ENCODE results near the gene SPG21.
"Not testable (repeated sequence)": the region's sequence is repeated elsewhere in the genome, so short reads cannot be mapped to it uniquely, and the experiment has no call there.

Gene SPG21

DNA sequence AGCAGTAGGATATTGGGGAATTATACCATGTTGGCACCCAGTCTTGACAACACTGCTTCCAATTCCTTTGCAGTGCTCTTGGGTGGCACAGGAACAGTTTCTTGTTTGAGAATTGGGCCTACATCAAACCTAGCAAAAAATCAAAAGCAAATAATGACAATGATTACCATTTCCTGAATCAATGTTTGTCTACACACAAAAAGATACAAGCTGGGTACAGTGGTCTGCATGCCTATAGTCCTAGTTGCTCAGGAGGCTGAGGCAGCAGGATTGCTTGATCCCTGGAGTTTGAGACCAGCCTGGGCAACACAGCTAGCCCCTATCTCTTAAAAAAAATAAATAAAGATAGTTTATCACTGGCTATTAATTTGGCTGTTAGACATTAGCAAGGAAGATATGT is 31.8 kb upstream of the SPG21 start:
- TF ChIP-seq, protein P1, sequence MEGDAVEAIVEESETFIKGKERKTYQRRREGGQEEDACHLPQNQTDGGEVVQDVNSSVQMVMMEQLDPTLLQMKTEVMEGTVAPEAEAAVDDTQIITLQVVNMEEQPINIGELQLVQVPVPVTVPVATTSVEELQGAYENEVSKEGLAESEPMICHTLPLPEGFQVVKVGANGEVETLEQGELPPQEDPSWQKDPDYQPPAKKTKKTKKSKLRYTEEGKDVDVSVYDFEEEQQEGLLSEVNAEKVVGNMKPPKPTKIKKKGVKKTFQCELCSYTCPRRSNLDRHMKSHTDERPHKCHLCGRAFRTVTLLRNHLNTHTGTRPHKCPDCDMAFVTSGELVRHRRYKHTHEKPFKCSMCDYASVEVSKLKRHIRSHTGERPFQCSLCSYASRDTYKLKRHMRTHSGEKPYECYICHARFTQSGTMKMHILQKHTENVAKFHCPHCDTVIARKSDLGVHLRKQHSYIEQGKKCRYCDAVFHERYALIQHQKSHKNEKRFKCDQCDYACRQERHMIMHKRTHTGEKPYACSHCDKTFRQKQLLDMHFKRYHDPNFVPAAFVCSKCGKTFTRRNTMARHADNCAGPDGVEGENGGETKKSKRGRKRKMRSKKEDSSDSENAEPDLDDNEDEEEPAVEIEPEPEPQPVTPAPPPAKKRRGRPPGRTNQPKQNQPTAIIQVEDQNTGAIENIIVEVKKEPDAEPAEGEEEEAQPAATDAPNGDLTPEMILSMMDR (IDR thresholded peaks at IDR 0.05) = no peak
- no peak overlapping the region for H3K4me3 ChIP-seq
- DNase-seq (ENCODE audit: low spot score) = no peak
- H3K27ac ChIP-seq = no peak overlapping the region

- TF ChIP-seq, protein P1 (IDR thresholded peaks at IDR 0.05) = no peak
Measured at GRCh38 chr15:65020419-65020818, 30.7 kb upstream of the SPG21 start.

GRCh38 chr15:65011198-65011597 is 21.5 kb upstream of the SPG21 start:
- not testable (repeated sequence) for H3K4me3 ChIP-seq; DNase-seq (ENCODE audit: low spot score); H3K27ac ChIP-seq

More at GRCh38 chr15:65020419-65020818, 30.7 kb upstream of the SPG21 start:
- no peak for DNase-seq (ENCODE audit: low spot score)
- H3K4me3 ChIP-seq = no peak overlapping the region
- H3K27ac ChIP-seq = no peak overlapping the region

DNA sequence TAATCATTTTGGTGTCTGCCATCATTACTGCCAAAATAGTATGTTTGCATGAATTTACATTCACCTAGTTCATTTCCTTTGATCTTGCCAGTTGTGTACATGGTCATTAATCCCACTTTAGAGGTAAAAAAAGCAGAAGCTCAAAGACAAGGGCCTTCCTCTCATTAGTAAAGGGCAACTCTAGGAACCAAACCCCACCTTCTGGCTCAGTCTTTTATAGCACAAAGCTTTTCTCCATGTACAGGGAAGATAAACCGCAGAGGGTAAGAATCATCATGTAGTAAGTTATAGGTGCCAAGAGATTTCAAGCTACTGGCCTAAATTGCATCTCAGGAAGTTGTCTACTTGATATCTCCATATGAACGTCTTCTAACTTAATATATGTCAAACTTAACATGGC is 19.3 kb upstream of the SPG21 start:
- no peak for DNase-seq (ENCODE audit: low spot score)
- no peak overlapping the region for H3K27ac ChIP-seq
- H3K4me3 ChIP-seq = no peak overlapping the region
- TF ChIP-seq, protein P1 (IDR thresholded peaks at IDR 0.05) = no peak

DNA sequence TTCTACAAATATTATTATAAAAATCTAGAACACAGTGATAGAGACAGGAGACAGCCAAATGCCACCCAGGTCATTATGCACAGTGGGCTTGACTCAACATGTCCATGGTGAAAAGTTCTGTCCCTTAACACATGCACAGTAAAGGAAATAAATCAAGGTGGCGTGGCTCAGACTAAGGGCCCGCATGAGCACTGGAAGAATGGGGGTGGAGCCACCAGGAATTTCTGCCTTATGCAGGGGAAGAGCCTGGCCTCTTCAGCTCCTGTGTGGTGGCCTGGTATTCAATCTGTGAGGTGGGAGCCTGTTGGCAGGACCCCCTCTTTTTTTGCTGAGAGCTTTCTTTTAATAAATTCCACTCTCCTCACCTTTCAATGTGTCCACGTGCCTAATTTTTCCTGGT is 17.2 kb upstream of the SPG21 start:
- H3K27ac ChIP-seq = no peak overlapping the region
- no peak overlapping the region for H3K4me3 ChIP-seq
- no peak for DNase-seq (ENCODE audit: low spot score)
- TF ChIP-seq, protein P1 (IDR thresholded peaks at IDR 0.05) = no peak

DNA sequence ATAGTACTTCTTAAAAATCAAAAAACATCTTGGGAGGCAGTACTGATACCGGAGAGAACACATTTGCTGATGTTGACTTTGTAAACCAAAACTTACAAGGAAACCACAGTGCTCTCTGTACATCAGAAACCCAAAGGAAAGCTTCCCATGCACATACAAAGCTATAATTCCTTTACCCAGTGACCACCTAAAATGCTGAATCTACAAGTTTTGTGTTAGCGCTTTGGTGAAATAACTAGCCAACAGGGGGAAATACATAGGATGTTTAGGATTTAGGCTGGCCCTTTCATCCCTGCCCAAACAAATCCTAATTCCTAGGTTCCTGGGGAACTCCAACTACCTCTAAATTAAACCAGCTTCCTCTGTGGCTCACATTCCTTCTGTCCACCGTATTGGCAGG is 15.3 kb upstream of the SPG21 start:
- H3K27ac ChIP-seq = no peak overlapping the region
- TF ChIP-seq, protein P1 (IDR thresholded peaks at IDR 0.05) = no peak
- H3K4me3 ChIP-seq = no peak overlapping the region
- DNase-seq (ENCODE audit: low spot score) = no peak

DNA sequence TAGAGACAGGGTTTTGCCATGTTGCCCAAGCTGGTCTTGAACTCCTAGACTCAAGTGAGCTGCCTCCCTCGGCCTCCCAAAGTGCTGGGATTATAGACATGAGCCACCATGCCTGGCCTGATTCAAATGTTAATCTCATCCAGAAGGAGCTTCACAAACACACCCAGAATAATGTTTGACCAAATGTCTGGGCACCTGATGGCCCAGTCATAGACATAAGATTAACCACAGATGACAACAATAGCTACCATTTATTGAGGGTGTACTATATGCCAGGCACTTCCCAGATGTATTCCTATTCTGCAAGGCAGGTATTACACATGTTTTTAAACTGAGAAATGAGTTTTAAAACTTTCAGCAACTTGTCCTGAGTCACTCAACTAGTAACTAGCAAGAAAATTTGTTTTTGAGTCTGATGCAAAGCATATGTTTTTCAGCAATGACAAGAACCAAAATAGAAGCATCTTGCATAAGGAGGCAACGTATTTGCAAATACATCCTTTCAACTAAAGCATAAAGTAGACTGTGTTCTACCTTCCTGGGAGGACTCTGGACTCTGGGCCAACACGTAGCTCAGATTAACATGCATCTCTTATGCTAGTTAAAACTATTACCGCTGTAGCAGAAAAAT is 8.1 kb upstream of the SPG21 start:
- H3K27ac ChIP-seq = no peak overlapping the region

More for the DNA sequence above, 8.1 kb upstream of the SPG21 start:
- H3K4me3 ChIP-seq = no peak overlapping the region
- TF ChIP-seq, protein P1 (IDR thresholded peaks at IDR 0.05) = no peak
- DNase-seq (ENCODE audit: low spot score) = no peak

Data from coronary artery (tissue), 2 donors.